Muscle layer of colon (tissue), 2 donors: Measurements from ENCODE around the gene SRPRB.
A peak's percentile ranks its signal among the peaks of the same experiment; 100 is the strongest.

Experiments
- H3K27ac ChIP-seq: one replicate; pipeline ENCODE4 v1.7.0; 2013; ENCODE audit warnings: low read depth, mild to moderate bottlenecking, low read length, moderate library complexity
- H3K27me3 ChIP-seq, 2 donors: one replicate each; pipeline ENCODE4 v1.7.0; 2013; ENCODE audit warnings: low read length in 2 of 2, mild to moderate bottlenecking in 2 of 2; ENCODE audit not compliant: insufficient read depth in 2 of 2, control insufficient read depth in 1 of 2
- H3K36me3 ChIP-seq: one replicate; pipeline ENCODE4 v1.7.0; 2013; ENCODE audit warnings: mild to moderate bottlenecking, low read length; ENCODE audit not compliant: insufficient read depth
- H3K4me1 ChIP-seq: one replicate; pipeline ENCODE4 v1.7.0; 2013; ENCODE audit warnings: mild to moderate bottlenecking, low read length; ENCODE audit not compliant: insufficient read depth
- H3K4me3 ChIP-seq, 2 donors: one replicate each; pipeline ENCODE4 v1.7.0; 2013; ENCODE audit warnings: low read length in 2 of 2, low read depth in 1 of 2, mild to moderate bottlenecking in 1 of 2, moderate library complexity in 1 of 2
- H3K9ac ChIP-seq: one replicate; pipeline ENCODE4 v1.7.0; 2013; ENCODE audit warnings: low read length
- H3K9me3 ChIP-seq: one replicate; pipeline ENCODE4 v1.7.0; 2013; ENCODE audit warnings: mild to moderate bottlenecking, low read length
- donor health status: abdominal sarcoma.
- donor health status: Adenocarcinoma of cecum.

SRPRB gene

DNA sequence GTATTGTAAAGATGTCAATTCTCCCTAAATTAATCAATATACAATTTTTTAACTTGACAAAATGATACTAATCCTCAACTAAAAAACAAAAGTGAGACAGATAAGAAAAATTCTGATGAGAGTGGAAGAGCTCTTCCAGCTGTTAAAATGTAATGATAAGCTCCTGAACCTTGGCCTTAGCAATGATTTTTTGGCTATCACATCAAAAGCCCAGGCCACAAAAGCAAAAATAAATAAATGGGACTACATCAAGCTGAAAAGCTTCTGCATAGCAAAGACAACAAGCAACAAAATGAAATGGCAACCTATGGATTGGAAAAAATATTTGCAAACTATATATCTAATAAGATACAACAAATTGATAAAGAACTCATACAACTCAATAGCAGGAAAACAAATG is 24.0 kb upstream of the SRPRB start:
- H3K4me3 ChIP-seq, result no peak overlapping the region
- no peaks in the 10 kb centered on the region for H3K9me3 ChIP-seq
- H3K27ac ChIP-seq, result no peak overlapping the region
- no peaks in the 10 kb centered on the region for H3K27me3 ChIP-seq
- no peaks in the 10 kb centered on the region for H3K36me3 ChIP-seq
- no peaks in the 10 kb centered on the region for H3K4me1 ChIP-seq
- no peak overlapping the region for H3K9ac ChIP-seq

DNA sequence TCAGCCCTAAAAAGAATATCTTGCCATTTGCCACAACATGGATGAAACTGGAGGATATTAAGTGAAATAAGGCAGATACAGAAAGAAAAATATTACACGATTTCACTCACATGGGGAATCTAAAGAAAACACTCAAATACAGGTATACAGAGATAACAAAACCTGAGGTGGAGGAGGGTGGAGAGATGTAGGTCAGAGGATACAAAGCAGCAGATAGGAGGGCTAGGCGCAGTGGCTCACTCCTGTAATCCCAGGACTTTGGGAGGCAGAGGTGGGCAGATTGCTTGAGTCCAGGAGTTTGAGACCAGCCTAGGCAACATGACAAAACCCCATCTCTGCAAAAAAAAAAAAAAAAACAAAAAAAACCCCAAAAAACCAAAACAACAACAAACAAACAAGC is 23.2 kb upstream of the SRPRB start:
- no peak overlapping the region for H3K27ac ChIP-seq
- H3K9ac ChIP-seq, result no peak overlapping the region
- H3K4me1 ChIP-seq, result no peaks in the 10 kb centered on the region
- no peaks in the 10 kb centered on the region for H3K36me3 ChIP-seq
- no peaks in the 10 kb centered on the region for H3K27me3 ChIP-seq
- no peaks in the 10 kb centered on the region for H3K9me3 ChIP-seq
- no peak overlapping the region for H3K4me3 ChIP-seq

DNA sequence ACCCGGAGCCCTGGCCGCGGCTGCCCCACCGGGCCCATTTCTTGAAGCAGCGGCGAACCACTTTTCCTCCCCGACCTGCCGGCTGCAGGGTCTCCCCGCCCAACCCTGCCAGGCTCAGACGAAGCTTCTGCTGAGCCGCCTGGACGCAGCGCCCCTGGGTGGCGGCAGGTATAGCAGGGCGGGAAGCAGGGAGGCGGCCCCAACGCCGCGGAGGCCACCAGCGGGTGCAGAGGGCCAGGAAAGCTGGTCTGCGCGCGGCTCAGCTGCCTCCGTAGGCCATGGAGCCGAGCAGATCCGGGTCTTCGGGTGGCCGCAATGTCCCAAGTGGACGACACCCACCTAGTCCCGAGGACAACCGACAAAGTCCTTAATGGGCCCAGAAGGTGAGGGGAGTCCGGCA is 21.9 kb upstream of the SRPRB start:
- Histone ChIP-seq H3K9me3 (no peaks in the 10 kb centered on the region), H3K4me3 (no peak overlapping the region), H3K27me3 (no peaks in the 10 kb centered on the region), H3K36me3 (no peaks in the 10 kb centered on the region), H3K27ac (no peak overlapping the region), H3K4me1 (no peaks in the 10 kb centered on the region), H3K9ac (no peak overlapping the region)

DNA sequence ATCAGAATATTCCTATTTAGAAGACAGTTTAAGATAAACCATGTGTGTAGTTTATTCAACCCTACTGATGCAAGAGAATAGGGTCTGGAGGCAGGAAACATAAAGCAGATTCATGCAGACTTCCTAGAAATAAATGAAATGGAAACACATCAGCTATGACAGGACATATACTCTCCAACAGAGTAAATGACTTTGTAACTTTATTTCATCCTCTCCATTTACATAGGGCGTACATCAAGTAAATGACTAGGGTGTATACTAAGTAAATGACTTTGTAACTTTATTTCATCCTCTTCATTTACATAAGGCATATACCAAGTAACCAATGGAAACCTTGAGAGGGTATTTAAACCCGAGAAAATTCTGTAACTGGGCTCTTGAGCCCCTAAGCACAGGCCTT is 17.6 kb upstream of the SRPRB start:
- Histone ChIP-seq H3K9ac (no peak overlapping the region), H3K36me3 (no peaks in the 10 kb centered on the region), H3K9me3 (no peaks in the 10 kb centered on the region), H3K4me3 (no peak overlapping the region), H3K27me3 (no peaks in the 10 kb centered on the region), H3K4me1 (no peaks in the 10 kb centered on the region), H3K27ac (no peak overlapping the region)

DNA sequence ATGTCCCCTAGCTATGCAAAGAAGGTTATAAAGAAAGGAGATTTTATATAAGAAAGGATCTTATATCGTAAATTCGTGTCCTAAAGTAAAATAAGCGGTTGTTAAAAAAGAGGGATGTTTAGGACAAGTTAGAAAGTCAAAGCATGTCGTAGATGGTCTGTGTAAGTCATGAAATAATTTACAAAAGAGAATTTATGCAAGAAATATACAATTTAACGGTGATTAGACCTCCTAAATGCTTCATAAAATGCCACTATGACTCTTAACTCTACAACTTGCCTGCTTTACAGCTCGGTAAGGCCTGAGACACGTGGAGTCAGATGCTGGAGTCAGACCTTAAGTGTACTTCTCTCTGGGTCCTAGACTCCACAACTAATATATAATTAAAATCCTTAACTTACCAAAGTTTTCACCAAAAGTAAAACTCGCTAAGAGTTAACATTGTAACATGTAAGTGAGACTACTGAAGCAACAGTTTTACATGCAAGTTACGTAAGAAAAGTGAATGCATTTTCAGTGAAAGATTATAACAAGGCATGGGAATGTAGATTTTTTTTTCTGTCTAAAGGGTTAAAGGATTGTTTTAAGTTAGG is 13.3 kb upstream of the SRPRB start:
- H3K27me3 ChIP-seq, result no peaks in the 10 kb centered on the region
- H3K27ac ChIP-seq, result no peak overlapping the region
- no peak overlapping the region for H3K4me3 ChIP-seq
- no peaks in the 10 kb centered on the region for H3K4me1 ChIP-seq
- H3K36me3 ChIP-seq, result no peaks in the 10 kb centered on the region
- no peak overlapping the region for H3K9ac ChIP-seq
- no peaks in the 10 kb centered on the region for H3K9me3 ChIP-seq

DNA sequence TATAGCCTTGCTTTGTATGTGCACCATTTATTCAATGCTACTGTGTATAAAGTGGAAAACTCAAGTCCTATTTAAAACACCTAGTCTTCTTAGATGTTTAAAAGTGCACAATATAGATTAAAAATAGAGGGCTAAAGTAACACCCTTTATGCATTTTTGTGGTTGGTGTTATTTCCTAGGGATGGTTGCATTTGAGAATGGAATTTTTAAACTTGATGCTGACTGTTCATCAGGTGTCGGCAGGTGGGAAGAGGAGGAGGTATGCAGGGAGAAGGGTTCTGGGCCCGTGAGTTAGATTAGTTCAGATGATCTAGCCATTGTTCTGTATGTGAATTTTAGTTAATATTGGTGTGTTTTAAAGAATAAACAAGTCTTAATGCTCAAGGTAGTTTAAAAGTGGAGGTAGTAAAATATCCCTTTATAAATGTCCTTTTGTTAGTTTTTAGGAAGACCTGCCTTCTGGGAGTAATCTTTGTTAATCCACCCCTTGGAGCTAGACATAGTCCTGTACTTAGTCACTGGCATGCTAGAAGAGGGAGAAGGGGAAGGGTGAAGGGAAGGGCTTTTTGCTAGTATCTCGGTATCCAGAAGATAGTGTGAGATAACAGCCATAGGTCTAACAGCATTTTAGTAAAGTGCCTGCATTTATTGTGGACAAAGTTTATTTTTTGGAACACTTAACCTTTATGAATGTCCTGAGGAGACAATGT is 8.1 kb upstream of the SRPRB start:
- Histone ChIP-seq H3K36me3 (no peaks in the 10 kb centered on the region), H3K4me1 (no peaks in the 10 kb centered on the region), H3K27ac (no peak overlapping the region), H3K27me3 (no peaks in the 10 kb centered on the region), H3K9ac (no peak overlapping the region), H3K9me3 (no peaks in the 10 kb centered on the region), H3K4me3 (no peak overlapping the region)

DNA sequence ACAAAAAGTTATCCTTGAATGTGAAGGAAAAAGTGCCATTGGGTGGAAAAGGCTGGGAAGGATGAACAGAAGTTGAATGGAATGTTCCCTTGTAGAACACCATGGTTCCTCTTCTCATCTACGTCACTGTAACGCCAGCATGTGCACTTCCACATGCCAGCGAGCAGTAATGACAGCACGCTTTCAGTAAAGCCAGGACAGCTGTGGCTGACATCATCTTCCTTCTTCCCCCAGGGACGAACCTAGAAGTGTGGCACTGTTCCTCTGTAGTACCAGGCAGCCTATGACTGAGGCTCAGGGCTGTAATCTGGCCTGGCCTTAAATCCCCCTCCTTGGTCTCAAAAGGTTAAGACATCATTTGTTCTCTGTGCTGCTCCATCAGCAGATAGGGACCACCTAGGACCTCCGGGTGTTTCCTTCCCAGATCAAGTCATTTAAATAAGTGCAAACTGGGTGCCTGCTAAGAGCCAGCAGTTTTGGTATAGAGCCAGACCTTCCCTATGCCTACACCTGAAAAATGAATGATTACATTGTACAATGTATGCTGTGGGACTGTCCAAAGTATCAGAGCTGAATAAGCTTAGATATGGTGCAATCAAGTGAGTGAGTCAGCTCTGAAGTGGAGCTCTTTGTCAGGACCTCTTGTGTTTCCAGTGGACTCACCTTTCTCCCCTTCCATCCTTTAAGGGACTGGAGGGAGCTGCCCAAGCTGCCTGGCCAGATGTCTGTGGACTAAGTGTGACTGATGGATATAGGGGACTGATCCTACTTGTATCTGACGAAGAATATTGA is 5.6 kb upstream of the SRPRB start:
- no peaks in the 10 kb centered on the region for H3K27me3 ChIP-seq
- no peak overlapping the region for H3K4me3 ChIP-seq
- no peak overlapping the region for H3K9ac ChIP-seq
- H3K27ac ChIP-seq, result no peak overlapping the region
- no peaks in the 10 kb centered on the region for H3K9me3 ChIP-seq
- no peaks in the 10 kb centered on the region for H3K4me1 ChIP-seq
- no peaks in the 10 kb centered on the region for H3K36me3 ChIP-seq

DNA sequence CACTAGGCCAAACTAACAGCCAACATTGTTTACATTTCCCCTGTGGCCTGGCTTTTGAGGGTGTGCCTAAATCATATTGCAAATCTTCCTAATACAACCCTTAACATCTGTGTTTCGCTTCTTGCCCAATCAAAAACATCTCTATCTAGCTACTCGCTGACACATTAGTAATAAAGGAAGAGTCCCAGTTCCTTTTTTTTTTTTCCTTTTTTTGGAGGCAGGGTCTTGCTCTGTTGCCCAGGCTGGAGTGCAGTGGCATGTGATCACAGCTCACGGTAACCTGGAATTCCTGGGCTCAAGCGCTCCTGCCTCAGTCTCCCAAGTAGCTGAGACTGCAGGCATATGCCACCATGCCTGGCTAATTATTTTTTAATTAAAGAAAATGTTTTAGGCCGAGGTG is 2.1 kb upstream of the SRPRB start:
- Histone ChIP-seq H3K4me1 (no peaks in the 10 kb centered on the region), H3K27me3 (no peaks in the 10 kb centered on the region), H3K9ac (no peak overlapping the region), H3K27ac (no peak overlapping the region), H3K9me3 (no peaks in the 10 kb centered on the region), H3K4me3 (no peak overlapping the region), H3K36me3 (no peaks in the 10 kb centered on the region)

DNA sequence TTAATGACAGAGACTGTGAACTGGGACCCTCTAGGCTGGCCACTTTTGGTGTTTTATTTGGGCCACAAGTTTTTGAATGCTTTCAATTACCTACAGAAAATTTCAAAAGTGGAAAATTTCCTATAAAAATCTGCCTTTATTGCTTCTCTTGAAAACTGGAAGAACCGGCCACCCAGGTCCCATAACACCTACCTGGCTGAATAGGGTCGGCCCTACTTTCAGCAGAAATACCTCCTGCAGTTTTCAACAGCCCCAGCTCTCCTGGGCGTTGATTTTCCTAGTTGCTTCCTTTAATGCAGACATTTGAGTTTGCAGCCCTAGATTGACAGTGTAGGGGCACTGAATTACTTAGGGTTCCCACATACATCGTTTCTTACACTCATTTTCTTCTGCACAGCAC is 719 bp upstream of the SRPRB start:
- Histone ChIP-seq H3K9ac (no peak overlapping the region), H3K27ac (no peak overlapping the region), H3K4me1 (no peaks in the 10 kb centered on the region), H3K9me3 (no peaks in the 10 kb centered on the region), H3K4me3 (peak overlapping the region; percentile 63 to 74), H3K27me3 (no peaks in the 10 kb centered on the region), H3K36me3 (no peaks in the 10 kb centered on the region)

DNA sequence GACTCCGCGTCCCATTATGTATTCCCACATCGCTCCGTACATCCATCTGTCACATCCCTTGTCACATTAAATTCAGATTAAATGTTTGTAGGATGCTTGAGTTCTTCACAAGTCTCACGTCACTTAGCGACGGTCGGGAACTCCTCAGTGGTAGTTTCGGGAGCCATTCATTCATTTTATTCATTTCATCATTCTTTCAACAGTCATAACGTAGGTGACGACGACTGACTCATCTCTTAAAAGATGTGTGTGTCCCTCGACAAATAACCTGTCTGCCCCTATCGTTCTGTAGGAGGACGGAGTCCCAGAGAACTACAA is 272 bp upstream of the SRPRB start:
- Histone ChIP-seq H3K27me3 (no peaks in the 10 kb centered on the region), H3K9me3 (no peaks in the 10 kb centered on the region), H3K4me1 (no peaks in the 10 kb centered on the region), H3K36me3 (no peaks in the 10 kb centered on the region), H3K9ac (no peak overlapping the region), H3K27ac (no peak overlapping the region), H3K4me3 (peak overlapping the region; percentile 63 to 74)

DNA sequence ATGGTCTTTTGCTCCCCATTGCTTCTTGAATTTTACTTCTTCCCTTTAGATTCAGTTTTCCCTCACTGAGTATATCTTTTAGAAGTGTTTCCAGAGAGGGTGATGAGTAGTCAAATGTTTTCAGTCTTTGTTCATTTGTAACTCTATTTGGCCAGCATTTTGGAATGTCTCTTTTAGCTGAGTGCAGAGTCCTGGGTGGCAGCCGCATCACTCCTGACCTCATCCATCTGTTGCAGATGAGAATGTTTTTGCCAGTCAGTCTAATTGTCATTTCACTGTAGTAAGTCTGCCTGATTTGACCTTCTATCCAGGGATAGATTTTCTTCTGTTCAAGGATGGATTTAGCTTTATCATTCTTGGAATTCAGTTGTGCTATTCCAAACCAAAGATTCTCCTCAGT is 7.3 kb downstream of the SRPRB start:
- Histone ChIP-seq H3K27me3 (no peaks in the 10 kb centered on the region), H3K4me1 (no peaks in the 10 kb centered on the region), H3K4me3 (no peak overlapping the region), H3K36me3 (peaks cover 17% of the 10 kb centered on the region), H3K27ac (no peak overlapping the region), H3K9ac (no peak overlapping the region), H3K9me3 (no peaks in the 10 kb centered on the region)

DNA sequence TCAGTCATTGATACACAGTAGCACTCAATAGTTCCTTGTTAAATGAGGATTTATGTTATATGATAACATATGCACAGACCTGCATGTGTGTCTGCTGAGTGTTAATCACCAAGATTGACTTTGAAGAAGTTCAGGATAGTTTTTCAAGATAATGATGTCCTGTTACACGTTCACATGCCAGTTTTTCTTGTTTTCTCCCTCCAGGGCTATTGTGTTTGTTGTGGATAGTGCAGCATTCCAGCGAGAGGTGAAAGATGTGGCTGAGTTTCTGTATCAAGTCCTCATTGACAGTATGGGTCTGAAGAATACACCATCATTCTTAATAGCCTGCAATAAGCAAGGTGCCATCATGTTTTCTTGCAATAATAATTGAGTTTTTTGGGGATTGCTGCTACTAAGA is 9.8 kb downstream of the SRPRB start:
- H3K9me3 ChIP-seq, result no peaks in the 10 kb centered on the region
- peaks cover 26% of the 10 kb centered on the region for H3K36me3 ChIP-seq
- H3K9ac ChIP-seq, result no peak overlapping the region
- H3K27me3 ChIP-seq, result no peaks in the 10 kb centered on the region
- H3K4me3 ChIP-seq, result no peak overlapping the region
- no peaks in the 10 kb centered on the region for H3K4me1 ChIP-seq
- H3K27ac ChIP-seq, result no peak overlapping the region
